ENCODE data around the gene NUSAP1. TPM values are rescaled to one million over a fixed set of nuclear protein-coding genes. Genes with fewer than 3 reads are reported as not detected.

The NUSAP1 gene
- total RNA-seq, 1 experiment from 2014 or later = 88.0 TPM

DNA sequence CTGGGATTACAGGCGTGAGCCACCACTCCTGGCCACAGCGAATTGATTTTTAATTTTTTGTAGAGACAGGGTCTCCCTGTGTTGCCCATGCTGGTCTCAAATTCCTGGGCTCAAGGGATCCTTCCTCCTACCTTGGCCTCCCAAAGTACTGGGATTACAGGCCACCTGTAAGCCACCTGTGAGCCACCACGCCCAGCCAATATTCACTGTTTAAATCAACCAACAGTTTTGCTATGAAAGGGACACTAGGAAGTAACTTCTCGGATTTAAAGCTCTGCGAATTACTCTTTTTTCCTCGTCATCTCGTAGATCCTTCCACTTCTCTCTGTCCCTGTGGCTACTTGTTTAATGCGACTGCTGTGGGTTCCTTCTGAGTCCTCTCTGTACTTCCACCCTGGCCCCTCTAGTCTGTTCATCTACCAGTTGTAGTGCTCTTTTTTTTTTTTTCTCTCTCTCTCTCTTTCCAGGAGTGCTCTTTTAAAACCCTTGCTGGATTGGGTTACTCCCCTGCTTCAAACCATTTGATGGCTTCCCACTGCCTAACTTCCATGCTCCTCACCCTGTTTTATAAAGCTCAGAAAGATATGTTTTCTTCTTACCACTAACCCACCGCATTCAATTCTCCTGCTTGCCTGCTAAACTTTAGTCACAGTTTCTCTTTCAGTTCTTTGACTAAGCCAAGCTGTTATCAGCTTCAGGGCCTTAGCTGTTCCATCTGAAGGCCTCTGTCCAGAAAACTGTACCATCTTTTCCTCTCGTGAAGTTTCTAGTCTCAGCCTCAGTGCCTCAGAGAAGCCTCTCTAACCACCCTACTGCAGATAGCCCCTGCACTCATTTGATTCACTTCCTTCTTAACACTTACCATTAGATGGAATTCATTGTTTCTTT, 96.6 kb downstream of the NUSAP1 start:
- Mint-ChIP-seq H3K27me3 (ENCODE audit: unreplicated experiment) (no peaks in the 10 kb centered on the region), H3K36me3 (ENCODE audit: insufficient read depth, unreplicated experiment) (no peaks in the 10 kb centered on the region), H3K4me1 (ENCODE audit: low read depth, unreplicated experiment) (peaks cover 9% of the 10 kb centered on the region), H3K9me3 (ENCODE audit: low read depth, unreplicated experiment) (no peaks in the 10 kb centered on the region), H3K4me3 (ENCODE audit: low read depth, unreplicated experiment) (no peak overlapping the region), H3K27ac (ENCODE audit: unreplicated experiment) (no peak overlapping the region)
- CTCF ChIA-PET = interaction anchor here (0.6 to 0.7 kb wide), 4 partner anchors 12 to 1287 kb away, joined by 3 to 4 read pairs (median 3); partner anchors contain the start of gene CHAC1
- TF ChIP-seq, protein P1, sequence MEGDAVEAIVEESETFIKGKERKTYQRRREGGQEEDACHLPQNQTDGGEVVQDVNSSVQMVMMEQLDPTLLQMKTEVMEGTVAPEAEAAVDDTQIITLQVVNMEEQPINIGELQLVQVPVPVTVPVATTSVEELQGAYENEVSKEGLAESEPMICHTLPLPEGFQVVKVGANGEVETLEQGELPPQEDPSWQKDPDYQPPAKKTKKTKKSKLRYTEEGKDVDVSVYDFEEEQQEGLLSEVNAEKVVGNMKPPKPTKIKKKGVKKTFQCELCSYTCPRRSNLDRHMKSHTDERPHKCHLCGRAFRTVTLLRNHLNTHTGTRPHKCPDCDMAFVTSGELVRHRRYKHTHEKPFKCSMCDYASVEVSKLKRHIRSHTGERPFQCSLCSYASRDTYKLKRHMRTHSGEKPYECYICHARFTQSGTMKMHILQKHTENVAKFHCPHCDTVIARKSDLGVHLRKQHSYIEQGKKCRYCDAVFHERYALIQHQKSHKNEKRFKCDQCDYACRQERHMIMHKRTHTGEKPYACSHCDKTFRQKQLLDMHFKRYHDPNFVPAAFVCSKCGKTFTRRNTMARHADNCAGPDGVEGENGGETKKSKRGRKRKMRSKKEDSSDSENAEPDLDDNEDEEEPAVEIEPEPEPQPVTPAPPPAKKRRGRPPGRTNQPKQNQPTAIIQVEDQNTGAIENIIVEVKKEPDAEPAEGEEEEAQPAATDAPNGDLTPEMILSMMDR (IDR thresholded peaks at IDR 0.05; ENCODE audit: unreplicated experiment) = no peak
- intact Hi-C loops (cut with micrococcal nuclease; ENCODE audit: unreplicated experiment) = no loop called here
- DNase-seq = no peak
- no TSS peak for BruUV-seq (replicated peaks)

Other genes starting within 250 kb of the NUSAP1 start
- 15.3 and 16.9 TPM in 2 replicates for gene INO80, start 216.6 kb upstream of the NUSAP1 start, total RNA-seq (2022)
- not detected in 2 replicates for gene EXD1, start 102.1 kb upstream of the NUSAP1 start, total RNA-seq (2022)
- 67.1 and 67.7 TPM in 2 replicates for gene CHP1, start 101.6 kb upstream of the NUSAP1 start, total RNA-seq (2022)
- 8.0 and 8.5 TPM in 2 replicates for gene OIP5, start 290 bp upstream of the NUSAP1 start, total RNA-seq (2022)
- gene NDUFAF1, start 69.6 kb downstream of the NUSAP1 start, total RNA-seq (2022) = 8.8 and 9.8 TPM in 2 replicates
- gene RTF1, start 84.2 kb downstream of the NUSAP1 start, total RNA-seq (2022) = 18.8 and 25.0 TPM in 2 replicates
- 0.61 and 0.68 TPM in 2 replicates for gene ITPKA, start 161.0 kb downstream of the NUSAP1 start, total RNA-seq (2022)
- gene LTK, start 180.9 kb downstream of the NUSAP1 start, total RNA-seq (2022) = 0.24 and 0.32 TPM in 2 replicates
- 33.3 and 35.4 TPM in 2 replicates for gene RPAP1, start 211.4 kb downstream of the NUSAP1 start, total RNA-seq (2022)
- gene TYRO3, start 226.3 kb downstream of the NUSAP1 start, total RNA-seq (2022) = 5.5 and 8.1 TPM in 2 replicates

Measured in Calu3 (cell line).